Mesenteric fat pad (tissue), 1 donor: ENCODE data around the gene CCN2. TPM values are rescaled to one million over a fixed set of nuclear protein-coding genes. Genes with fewer than 3 reads are reported as not detected.

Experiments
- DNase-seq: peaks from one replicate; pipeline ENCODE4 v3.0.0-alpha.2; 2020; ENCODE audit warnings: low spot score
- total RNA-seq: library from RNA; stranded (reverse); fragmentation: NEBNext Ultra II Directional; extraction: Animal tissue kit (Norgen Biotek cat#: 25700); gene quantifications from one replicate; pipeline ENCODE4 v1.2.1, GENCODE V29; 2021
- donor health status: DM: yes; HTN: yes; CAD: no.

The CCN2 gene
- total RNA-seq, 1 donor from 2014 or later = 99.8 TPM

- no peak for DNase-seq
Observed at GRCh38 chr6:131967948-131968347, 16.8 kb upstream of the CCN2 start.

- DNase-seq = no peak
Observed at GRCh38 chr6:131966443-131966842, 15.3 kb upstream of the CCN2 start.

- DNase-seq = no peak
Observed at GRCh38 chr6:131963063-131963462, 11.9 kb upstream of the CCN2 start.

GRCh38 chr6:131960371-131961133 is 9.4 kb upstream of the CCN2 start:
- DNase-seq = no peak

- DNase-seq = no peak
Observed at GRCh38 chr6:131958542-131959470, 7.6 kb upstream of the CCN2 start.

- DNase-seq = no peak
Observed at GRCh38 chr6:131958095-131958494, 6.9 kb upstream of the CCN2 start.

GRCh38 chr6:131955876-131956275 is 4.7 kb upstream of the CCN2 start:
- DNase-seq = no peak

GRCh38 chr6:131955192-131955591 is 4.0 kb upstream of the CCN2 start:
- DNase-seq = no peak

- DNase-seq = no peak
Observed at GRCh38 chr6:131954775-131955107, 3.6 kb upstream of the CCN2 start.

- DNase-seq = no peak
Observed at GRCh38 chr6:131954059-131954774, 3.0 kb upstream of the CCN2 start.

- DNase-seq = no peak
Observed at GRCh38 chr6:131952886-131953509, 1.8 kb upstream of the CCN2 start.

GRCh38 chr6:131951576-131952230 is 531 bp upstream of the CCN2 start:
- DNase-seq = no peak

- no peak for DNase-seq
Observed at GRCh38 chr6:131949909-131950766, 1.0 kb downstream of the CCN2 start.

GRCh38 chr6:131949620-131949908 is 1.6 kb downstream of the CCN2 start:
- DNase-seq = no peak

GRCh38 chr6:131948692-131949619 is 2.2 kb downstream of the CCN2 start:
- no peak for DNase-seq

GRCh38 chr6:131947986-131948661 is 3.0 kb downstream of the CCN2 start:
- no peak for DNase-seq

GRCh38 chr6:131946992-131947955 is 3.9 kb downstream of the CCN2 start:
- no peak for DNase-seq
